HEK293T (cell line): ENCODE results near the gene APBB2.

Experiments used
- CTCF ChIA-PET: fragments of 350-600 bp; formaldehyde crosslinking; extraction: SDS; loops from one replicate; lab custom pipeline; 2021; ENCODE audit warnings: antibody characterized with exemption, inconsistent platforms; lab: Yijun Ruan, JAX
- POLR2A ChIA-PET: fragments of 350-600 bp; formaldehyde crosslinking; extraction: SDS; loops from one replicate; lab custom pipeline; 2020; ENCODE audit warnings: antibody characterized with exemption, inconsistent platforms; lab: Yijun Ruan, JAX
- DNase-seq: peaks from one replicate; pipeline ENCODE4 v3.0.0; 2012; ENCODE audit warnings: mixed read lengths; ENCODE audit errors: extremely low spot score
- ARNT ChIP-seq: fragments of 450-650 bp; IDR thresholded peaks from 2 replicates; pipeline ENCODE4 v1.6.1; 2017; ENCODE audit warnings: mild to moderate bottlenecking
- BHLHE40 ChIP-seq: fragments of 450-650 bp; IDR thresholded peaks from 2 replicates; pipeline ENCODE4 v1.6.1; 2016; ENCODE audit warnings: mild to moderate bottlenecking, moderate library complexity, borderline replicate concordance
- CTBP1 ChIP-seq: fragments of 450-650 bp; IDR thresholded peaks from 2 replicates; pipeline ENCODE4 v1.6.1; 2016; ENCODE audit warnings: borderline replicate concordance
- ELF4 ChIP-seq: fragments of 450-650 bp; IDR thresholded peaks from 2 replicates; pipeline ENCODE4 v1.6.1; 2017; ENCODE audit warnings: antibody characterized with exemption
- FOXA1 ChIP-seq: fragments of 450-650 bp; IDR thresholded peaks from 2 replicates; pipeline ENCODE4 v1.6.1; 2016; ENCODE audit warnings: mild to moderate bottlenecking
- FOXK2 ChIP-seq: fragments of 450-650 bp; IDR thresholded peaks from 2 replicates; pipeline ENCODE4 v1.6.1; 2016; ENCODE audit warnings: mild to moderate bottlenecking
- FOXM1 ChIP-seq: fragments of 450-650 bp; IDR thresholded peaks from 2 replicates; pipeline ENCODE4 v1.6.1; 2017; ENCODE audit warnings: mild to moderate bottlenecking, borderline replicate concordance
- HDGF ChIP-seq: fragments of 450-650 bp; IDR thresholded peaks from 2 replicates; pipeline ENCODE4 v1.6.1; 2017; ENCODE audit warnings: antibody characterized with exemption, borderline replicate concordance
- L3MBTL2 ChIP-seq: fragments of 450-650 bp; conservative IDR thresholded peaks from 2 replicates; pipeline ENCODE4 v1.6.1; 2016; ENCODE audit warnings: mild to moderate bottlenecking
- LEF1 ChIP-seq: fragments of 450-650 bp; IDR thresholded peaks from 2 replicates; pipeline ENCODE4 v1.6.1; 2017; ENCODE audit warnings: mild to moderate bottlenecking, borderline replicate concordance
- NFRKB ChIP-seq: fragments of 450-650 bp; IDR thresholded peaks from 2 replicates; pipeline ENCODE4 v1.6.1; 2016; ENCODE audit warnings: mild to moderate bottlenecking, moderate library complexity
- PKNOX1 ChIP-seq: fragments of 450-650 bp; IDR thresholded peaks from 2 replicates; pipeline ENCODE4 v1.6.1; 2016
- SP1 ChIP-seq: fragments of 450-650 bp; IDR thresholded peaks from 2 replicates; pipeline ENCODE4 v1.6.1; 2017
- SUZ12 ChIP-seq: fragments of 450-650 bp; IDR thresholded peaks from 2 replicates; pipeline ENCODE4 v1.6.1; 2016; ENCODE audit warnings: mild to moderate bottlenecking
- TARDBP ChIP-seq: fragments of 450-650 bp; IDR thresholded peaks from 2 replicates; pipeline ENCODE4 v1.6.1; 2016
- ZNF384 ChIP-seq: fragments of 450-650 bp; IDR thresholded peaks from 2 replicates; pipeline ENCODE4 v1.6.1; 2016

The APBB2 gene

GRCh38 chr4:40918330-40918729, 296.0 kb downstream of the APBB2 start:
- CTCF ChIA-PET: interaction anchor here (1.2 to 2.3 kb wide), 2 partner anchors 21 to 315 kb away, joined by 3 to 5 read pairs; no protein-coding TSS in a partner anchor
- TF ChIP-seq LEF1 (no peak), CTBP1 (no peak), ARNT (no peak), FOXK2 (no peak), HDGF (no peak), NFRKB (no peak), SUZ12 (no peak), FOXA1 (no peak), L3MBTL2 (no peak), ZNF384 (no peak), BHLHE40 (no peak), PKNOX1 (no peak), FOXM1 (no peak), TARDBP (no peak), SP1 (no peak), ELF4 (no peak)
- POLR2A ChIA-PET: no interaction called here
- no peak for DNase-seq

- TF ChIP-seq NFRKB (no peak), FOXM1 (no peak), SUZ12 (no peak), HDGF (no peak), FOXK2 (no peak), PKNOX1 (no peak), FOXA1 (no peak), LEF1 (no peak), ELF4 (no peak), SP1 (no peak), TARDBP (no peak), L3MBTL2 (no peak), ZNF384 (no peak), BHLHE40 (no peak), ARNT (no peak)
- peak; percentile 55 for DNase-seq
- CTCF ChIA-PET: interaction anchor here (0.6 kb wide), 1 partner anchor 767 kb away, joined by 7 read pairs; no protein-coding TSS in a partner anchor
- POLR2A ChIA-PET: no interaction called here
These were observed 297.5 kb downstream of the APBB2 start for GRCh38 chr4:40916880-40917279.

GRCh38 chr4:40916218-40916555, 298.2 kb downstream of the APBB2 start:
- TF ChIP-seq SP1 (no peak), NFRKB (no peak), FOXM1 (no peak), FOXA1 (no peak), PKNOX1 (no peak)
- ChIA-PET CTCF (interaction anchor here (1.4 kb wide), 1 partner anchor 9 kb away, joined by 8 read pairs; no protein-coding TSS in a partner anchor), POLR2A (interaction anchor here (1.0 kb wide), 1 partner anchor 75 kb away, joined by 3 read pairs; no protein-coding TSS in a partner anchor)
- no peak for DNase-seq

GRCh38 chr4:40915318-40916217, 298.8 kb downstream of the APBB2 start:
- POLR2A ChIA-PET: interaction anchor here (1.0 kb wide), 1 partner anchor 74 kb away, joined by 3 read pairs; no protein-coding TSS in a partner anchor
- CTCF ChIA-PET: interaction anchor here (1.4 kb wide), 1 partner anchor 9 kb away, joined by 8 read pairs; no protein-coding TSS in a partner anchor

GRCh38 chr4:40912460-40913184, 301.7 kb downstream of the APBB2 start:
- CTCF ChIA-PET: interaction anchor here (0.6 to 0.7 kb wide), 6 partner anchors 8 to 576 kb away, joined by 3 to 5 read pairs (median 4); no protein-coding TSS in a partner anchor
- DNase-seq: no peak
- no peak for TF ChIP-seq SUZ12
- no peak for TF ChIP-seq FOXM1
- no peak for TF ChIP-seq L3MBTL2
- no peak for TF ChIP-seq ELF4
- TF ChIP-seq ZNF384: no peak
- TF ChIP-seq BHLHE40: no peak
- TF ChIP-seq PKNOX1: no peak
- no peak for TF ChIP-seq LEF1
- TF ChIP-seq HDGF: no peak
- no peak for TF ChIP-seq NFRKB
- TF ChIP-seq CTBP1: no peak
- no peak for TF ChIP-seq SP1
- TF ChIP-seq FOXA1: no peak
- no peak for TF ChIP-seq TARDBP
- no peak for TF ChIP-seq ARNT
- no peak for TF ChIP-seq FOXK2
- POLR2A ChIA-PET: no interaction called here

More at GRCh38 chr4:40915318-40916217, 298.8 kb downstream of the APBB2 start:
- TF ChIP-seq FOXK2 (no peak), NFRKB (no peak), ARNT (no peak), L3MBTL2 (no peak)
- DNase-seq: no peak
